OCI-M2 (cell line): Measurements from ENCODE around the gene ZNF608.

Experiments used
- DNase-seq: peaks from one replicate; lab custom pipeline; 2025; ENCODE audit not compliant: unreplicated experiment; lab: John Stamatoyannopoulos, UW

The ZNF608 gene

DNA sequence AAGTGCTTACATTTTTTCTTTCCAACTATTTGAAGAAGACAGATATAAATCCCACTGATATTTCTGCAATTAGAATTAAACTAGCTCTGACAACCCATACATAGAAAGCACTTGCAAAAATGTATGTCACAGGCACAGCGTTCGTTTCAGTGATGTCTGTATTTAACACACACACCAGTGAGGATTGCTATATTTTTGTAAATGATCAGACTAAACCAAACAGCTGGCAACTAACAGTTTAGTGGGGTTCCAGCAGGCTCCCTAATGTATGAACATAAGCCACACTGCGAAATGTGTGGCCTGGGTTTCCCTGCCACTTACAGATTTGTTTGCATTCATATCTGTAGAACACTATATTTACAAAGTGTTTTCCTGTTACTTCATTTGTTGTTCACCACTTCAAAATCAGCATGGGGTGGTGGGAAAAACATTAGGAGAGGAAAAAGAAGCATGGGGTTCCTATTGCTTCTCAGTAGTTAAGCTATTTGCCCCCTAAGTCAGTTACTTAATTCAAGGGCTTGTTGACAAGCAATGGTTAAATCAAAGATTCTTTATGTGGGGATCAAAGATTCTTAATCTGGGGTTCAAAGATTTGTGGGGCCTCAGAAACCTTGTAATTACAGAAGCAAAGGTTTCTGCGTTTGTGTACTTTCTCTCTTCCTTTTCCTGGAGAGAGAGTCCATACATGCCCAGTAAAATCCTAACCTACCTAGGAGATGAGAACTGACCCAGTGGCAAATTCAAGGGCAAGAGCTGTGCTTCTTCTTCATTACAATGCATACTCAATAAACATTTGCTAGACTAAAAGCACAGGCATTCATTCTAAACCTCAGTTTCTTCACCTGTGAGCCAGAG, 27.1 kb downstream of the ZNF608 start:
- DNase-seq: no peak

DNA sequence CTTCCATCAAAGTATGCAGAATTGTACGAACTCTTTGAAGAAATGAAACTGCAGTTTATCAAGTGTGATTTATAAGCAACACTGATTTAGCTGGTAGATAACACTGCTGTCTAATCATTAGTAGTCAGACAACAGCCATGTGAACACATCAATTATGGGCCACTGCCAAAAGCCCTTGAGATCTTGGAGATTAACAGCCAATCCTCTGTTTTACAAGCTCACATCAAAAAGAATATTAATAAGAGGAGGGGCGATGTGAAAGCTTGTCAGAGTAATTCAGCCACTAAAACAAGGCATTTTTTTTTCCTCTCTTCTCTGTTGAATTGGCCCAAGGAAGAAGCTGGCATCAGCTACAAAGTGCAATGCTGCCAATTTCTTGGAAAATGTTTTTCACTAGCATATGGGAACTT, 28.1 kb downstream of the ZNF608 start:
- DNase-seq: no peak

DNA sequence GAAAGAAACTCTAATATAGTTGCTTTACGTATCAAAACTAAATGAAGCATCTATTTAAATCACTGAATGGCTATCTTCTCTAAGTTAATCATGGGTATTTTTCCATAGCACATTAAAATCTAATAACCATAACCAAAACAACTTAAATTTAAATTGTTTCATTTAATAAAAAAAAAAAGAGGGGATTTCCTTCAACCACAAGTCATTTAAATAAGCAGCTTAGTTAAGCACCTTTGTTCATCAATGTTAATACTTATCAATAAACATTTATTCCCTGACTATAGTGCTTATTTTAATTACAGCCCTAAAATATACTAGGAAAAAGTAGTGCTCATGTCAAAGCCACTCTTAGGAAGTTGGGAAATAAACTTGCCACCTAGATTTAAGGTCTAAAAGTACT, 30.3 kb downstream of the ZNF608 start:
- DNase-seq: no peak

DNA sequence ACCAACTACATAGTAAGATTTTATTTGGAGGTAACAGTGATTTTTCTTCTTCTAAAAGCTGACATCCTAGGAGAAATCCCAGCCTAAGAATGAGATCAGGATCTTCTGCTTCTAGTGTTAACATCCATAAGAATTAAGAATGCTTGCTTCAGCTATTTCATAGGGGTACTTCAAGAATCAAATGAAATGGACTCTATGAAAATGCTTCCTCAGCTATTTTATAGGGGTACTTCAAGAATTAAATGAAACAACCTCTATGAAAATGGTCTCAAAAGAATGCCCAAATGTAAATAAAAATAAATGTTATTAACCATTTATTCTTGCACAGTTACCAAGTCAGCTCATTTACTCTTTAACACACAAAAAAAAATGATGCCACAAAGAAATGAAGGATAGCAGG, 31.5 kb downstream of the ZNF608 start:
- no peak for DNase-seq

DNA sequence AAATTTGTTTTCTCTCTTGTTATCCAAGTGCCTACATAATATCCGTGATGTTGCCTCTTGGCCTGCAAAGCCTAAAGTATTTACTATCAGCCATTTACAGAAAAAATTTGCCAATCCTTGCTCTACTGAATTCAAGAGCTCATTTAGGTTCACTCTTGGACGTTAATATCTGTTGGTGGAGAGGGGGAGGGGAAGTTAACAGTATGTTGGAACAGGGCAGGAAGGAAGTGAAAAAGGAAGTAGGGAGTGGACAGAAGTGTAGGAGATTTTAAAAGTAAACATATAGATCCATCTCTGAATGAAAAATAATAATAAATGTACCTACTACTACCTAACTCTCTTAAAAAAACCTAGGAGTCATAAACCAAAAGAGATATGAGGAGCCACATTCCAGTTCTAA, 32.8 kb downstream of the ZNF608 start:
- DNase-seq: no peak

DNA sequence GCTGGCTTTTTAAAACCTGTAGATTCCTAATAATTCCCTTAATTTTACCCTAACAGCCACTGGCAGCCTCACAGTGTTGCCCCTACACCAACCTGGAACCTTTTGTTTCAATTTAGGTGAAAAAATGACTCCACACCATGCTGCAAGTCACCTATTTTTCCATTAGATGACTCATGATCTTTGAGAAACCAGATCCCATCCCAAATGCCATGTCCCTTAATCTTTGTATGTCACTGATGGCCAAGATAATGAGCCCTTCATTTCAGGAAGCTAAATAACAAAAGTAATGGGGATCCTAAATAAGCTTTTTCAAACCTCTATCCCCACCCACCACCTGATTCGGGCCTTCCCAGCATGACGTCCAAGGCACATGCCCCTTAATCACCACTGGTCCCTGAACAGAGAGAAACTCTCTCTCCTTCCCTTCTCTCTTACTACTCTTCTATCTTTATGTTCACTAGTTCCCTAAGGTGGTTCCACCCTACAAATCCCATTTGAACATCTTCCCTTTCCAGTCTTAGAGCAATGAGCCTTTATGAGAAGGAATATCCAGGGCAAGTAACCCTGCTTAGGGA, 33.6 kb downstream of the ZNF608 start:
- DNase-seq: no peak

DNA sequence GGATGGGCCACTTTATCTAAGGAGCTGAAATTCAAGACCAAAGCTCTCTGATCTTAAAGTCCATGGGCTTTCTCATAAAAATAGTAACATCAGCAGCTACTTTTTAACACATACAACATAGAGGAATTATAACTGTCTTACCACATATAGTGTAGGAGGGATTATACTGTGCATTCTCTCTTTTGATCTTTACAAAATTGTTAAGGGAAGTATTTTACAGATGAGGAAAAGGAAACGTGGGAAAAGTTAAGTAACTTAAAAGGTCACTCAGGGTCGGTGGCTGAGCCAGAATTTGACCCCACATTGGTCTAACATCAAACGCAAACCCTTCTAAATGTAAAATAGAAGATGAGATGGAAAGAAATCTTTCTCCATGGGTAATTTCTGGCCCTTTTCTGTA, 38.4 kb downstream of the ZNF608 start:
- DNase-seq: no peak

DNA sequence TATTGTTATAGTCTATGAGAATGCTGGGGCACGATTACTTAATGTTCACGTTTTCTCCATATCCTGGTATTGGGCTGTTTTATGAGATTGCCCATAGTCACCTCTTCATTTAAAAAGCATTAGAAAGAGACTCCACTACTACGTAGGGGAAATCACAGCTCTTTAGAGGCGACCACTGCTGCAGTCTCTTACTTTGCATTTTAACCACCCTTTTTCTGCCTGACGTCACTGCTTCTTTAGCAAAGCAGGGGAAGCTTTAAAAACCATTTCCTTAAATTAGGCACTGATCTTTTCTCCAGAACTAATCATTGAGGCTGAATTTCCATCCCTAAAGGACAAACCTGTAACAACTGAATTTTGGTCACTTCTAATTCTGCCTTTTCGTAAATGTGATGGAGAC, 38.9 kb downstream of the ZNF608 start:
- DNase-seq: no peak

DNA sequence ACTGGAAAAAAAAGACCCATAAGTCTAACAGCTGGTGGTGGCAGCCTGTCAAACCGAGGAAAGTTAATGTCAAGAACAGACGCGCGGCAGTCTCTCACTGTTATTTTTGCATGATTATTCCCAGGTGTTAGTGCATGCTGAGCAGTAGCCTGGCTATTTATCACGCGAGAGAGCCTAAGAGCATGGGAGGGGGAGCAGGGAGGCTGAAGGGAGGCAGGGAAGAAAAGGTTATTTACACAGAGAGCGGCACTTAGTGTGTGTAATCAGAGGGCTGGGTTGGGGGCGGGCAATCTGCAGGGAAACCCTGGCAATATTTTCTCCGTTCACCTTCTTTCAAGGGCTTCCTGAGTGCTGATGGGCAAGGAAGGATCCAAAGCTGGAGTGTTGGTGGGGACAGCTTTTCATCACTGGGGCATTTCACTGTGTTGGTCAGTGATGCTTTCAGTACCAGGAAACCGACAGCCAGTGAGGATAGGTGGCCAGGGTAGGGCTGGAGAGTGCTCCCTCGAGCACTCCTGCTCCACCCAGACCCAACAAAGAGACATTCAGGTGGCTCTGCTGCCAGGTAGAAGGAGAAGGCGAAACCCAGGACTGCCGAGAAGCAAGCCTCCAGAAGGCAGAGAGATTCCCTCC, 39.6 kb downstream of the ZNF608 start:
- DNase-seq: no peak

DNA sequence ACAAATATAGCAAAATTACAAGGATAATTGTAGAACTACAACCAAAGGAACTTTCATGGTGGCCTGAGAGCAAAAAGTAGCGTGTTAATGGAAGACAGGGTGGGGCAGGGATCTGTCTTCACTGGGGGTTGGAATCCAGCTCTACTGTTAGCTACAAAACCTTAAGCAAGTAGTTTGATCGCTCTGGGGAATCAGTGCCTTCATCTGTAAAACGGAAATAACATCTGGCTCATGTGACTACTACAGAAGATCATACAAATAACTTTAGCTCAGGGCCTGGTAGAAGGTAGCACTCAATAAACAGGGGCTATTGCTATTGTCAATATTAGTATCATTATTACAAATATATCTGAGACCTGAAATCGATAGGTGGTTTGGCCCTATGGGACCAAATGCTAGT, 40.4 kb downstream of the ZNF608 start:
- DNase-seq: no peak

DNA sequence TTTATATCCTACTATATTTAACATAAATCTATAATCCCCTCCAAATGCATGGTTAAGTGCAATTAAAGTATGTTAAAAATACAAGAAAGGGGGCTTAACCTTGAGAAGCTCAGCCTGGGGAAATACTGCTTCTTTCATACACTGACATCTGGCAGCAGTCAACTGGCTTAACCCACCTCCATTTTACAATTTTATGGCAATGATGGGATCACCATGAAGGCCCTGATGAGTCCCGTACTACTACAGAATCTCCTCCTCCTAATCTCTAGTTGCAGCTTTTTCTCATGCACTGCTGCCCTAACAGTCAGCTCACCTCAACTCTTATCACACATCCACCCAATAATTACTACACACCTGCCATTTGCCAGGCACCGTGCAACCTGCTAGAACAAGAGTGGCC, 40.9 kb downstream of the ZNF608 start:
- DNase-seq: no peak

DNA sequence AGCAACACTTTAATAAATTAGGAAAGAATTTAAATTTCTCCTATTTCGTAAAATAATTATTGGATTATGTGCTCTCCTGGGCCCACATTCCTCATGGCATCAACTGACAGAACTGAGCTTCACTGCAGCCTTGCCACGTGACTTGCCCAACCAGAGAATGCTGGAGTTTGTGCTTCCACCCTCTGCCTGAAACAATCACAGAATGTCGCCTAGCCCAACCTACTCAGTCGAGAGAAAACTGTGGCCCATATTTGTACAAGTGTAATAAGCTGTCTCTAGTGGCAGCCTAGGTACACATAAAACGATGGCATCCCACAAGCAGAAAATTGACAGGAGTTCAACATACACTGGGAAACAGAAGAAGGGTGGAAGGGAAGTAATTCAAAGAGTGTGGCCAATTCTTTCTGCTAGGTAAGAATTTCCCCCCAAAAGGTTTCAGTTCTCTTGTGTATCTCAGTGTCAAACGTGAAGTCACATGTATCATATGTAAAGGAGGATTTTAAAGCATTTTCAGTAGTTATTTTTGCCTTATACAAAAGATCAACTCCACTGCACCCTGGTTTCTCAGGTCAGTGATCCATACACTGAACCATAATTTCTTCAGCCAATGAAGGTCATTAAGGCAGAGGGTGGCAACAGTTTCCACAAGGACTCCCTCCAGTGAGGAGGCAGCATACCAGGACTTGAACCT, 41.7 kb downstream of the ZNF608 start:
- no peak for DNase-seq

DNA sequence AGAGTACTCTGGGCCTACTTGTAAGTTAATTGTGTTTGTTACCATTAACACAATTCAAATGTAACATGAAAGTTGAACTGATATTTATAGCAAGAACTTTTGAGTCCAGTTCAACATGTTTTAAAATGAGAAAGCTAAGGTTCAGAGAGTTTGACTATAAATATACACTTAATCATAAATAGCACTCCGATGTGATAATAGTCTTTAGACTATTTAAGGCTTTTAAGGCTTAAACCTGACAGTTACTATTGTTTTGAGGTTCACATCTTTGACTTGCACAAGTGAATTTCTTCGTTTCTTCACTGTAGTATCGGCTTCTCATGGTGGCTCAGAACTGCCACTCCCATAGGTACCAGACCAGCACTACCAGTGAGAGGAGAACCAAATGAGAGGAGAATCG, 42.4 kb downstream of the ZNF608 start:
- no peak for DNase-seq

DNA sequence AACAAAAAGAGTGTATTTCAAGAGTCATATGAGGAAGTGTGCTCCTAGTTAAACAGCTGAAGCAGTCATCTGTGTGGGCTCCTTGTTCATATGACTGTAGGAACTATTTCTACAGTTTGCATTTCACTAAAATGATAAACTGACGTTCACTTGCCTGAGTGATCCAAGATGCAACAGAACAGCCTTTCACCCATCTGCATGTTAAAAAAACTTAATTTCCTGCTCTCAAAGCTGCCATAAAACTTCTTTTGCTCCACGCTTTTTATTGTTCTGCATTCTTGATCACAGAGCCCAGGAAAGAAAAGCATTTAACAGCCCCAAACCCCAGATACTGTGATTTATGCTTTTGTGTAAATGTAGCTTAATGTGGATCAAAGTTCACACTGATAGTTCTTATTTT, 43.9 kb downstream of the ZNF608 start:
- DNase-seq: no peak

DNA sequence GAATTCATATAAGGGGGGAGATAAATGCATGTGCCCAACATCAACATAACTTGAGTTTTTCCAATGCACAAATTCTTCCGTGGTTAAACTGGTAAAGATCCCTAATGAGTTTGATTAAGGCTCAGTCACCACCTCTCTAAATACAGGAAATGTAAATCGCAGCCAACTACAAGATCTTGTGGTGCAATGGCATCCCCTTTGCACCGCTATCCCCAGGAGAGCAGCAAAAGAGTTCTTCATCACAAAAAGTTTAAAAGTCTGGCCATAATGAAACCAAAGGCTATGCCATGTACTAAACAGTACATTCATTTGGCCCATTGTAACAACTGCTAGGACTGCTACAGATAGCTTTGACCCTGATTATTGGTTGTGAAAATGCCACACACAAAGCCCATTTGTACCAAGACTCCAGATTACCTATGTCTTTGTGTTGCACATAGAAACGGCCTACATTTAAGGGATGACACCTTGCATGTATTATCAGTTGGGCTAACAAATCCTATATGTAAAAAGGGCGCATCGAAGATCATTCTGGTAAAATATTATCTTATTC, 44.5 kb downstream of the ZNF608 start:
- DNase-seq: no peak

DNA sequence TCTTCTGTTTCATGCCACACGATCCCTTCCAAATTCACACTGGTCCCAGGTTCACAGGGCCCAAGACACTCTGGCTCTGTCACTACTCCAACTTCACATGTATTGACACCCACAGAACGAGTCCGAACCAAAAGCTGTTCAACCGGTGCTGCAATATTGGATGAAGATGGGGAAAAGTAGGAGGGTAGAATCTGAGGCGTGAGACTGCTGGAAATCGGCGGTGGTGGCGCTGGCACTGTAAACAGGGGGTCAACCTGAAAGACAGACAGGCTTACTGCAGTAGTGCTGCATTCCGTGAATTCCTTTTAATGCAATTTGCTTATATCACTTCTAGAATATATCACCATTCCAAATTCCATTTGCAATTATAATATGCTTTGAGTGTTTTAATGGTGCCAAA, 45.4 kb downstream of the ZNF608 start:
- no peak for DNase-seq

DNA sequence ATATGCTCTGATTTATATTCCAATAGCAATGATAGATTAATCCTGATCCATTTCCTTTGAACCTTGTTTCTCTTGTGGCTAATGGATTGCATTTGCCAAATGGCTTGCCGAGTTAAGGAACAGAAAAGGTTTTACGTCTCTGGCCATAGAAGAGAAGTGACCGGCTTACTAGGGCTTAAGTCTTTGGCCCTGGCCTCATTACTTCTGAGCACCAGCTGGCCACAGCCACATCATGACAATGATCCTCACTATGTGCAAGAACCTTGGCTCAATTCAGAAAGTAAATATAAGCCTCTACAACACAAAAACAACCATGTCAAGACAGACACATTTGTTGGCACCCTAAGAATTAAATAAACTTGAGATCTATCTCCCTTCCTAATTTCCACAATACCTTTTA, 46.1 kb downstream of the ZNF608 start:
- DNase-seq: no peak

DNA sequence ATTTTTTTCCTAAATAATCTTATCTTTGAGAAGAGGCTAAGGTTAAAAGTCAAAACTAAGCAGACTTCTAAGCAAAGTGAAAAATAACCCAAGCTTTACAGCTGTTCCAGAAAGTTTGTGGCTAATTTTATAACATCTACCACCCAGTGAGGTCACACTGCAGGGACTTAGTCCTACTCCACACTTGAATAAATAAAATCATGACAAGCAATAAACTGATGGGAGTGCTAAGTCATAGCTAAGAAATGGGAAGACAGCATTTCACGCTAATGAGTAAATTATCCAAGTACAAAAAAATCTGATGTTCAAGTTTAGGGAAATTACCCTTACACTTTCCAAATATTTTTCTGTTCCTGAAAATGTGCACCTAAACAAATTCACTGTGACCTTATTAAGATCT, 47.7 kb downstream of the ZNF608 start:
- DNase-seq: no peak

DNA sequence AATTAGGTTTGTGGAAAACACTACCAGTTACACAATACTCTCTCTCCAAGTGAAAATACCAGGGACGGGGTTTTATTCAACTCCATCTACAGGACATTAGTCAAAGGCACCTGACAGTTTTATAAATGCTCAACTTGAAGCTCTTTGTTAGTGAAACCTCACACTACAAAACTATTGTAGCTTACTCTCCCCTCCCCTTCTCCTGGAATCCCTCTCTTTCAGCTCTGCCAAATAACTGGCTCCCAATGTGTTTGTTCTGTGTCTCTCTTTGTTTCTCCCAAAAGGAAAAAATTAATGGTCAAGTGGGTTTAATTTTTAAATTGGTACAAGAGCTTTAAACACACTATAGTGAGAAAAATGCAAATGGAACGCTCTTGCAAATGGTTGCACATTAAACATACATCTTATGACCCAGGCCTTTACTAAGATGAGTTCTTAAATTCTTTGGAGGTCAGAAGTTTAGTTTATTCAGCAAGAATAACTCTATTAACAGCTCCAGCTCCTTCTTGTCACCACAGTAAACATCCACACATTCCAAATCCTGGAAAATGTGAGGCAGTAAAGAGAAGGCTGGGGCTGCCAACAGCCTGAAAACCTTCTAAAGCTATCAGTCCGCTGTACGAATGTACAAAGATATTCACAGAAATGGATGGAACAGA, 48.4 kb downstream of the ZNF608 start:
- DNase-seq: no peak

DNA sequence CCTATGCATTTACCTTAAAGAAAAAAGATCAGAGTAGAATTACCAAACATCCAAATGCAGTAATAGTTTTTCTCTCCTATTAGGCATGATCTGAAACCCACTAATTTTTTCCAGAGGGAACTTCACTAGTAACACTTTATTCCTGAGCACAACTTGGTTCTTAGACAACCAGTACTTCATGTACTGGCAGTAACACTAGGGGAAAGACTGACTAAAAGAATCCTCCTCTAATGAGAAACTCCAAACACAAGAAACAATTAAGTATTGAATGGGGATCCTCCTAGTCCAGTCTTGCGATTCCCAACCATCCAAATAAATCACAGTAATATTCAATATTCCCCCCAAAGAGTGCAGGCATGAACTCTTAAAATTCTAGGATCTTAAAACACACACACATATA, 48.9 kb downstream of the ZNF608 start:
- DNase-seq: no peak

DNA sequence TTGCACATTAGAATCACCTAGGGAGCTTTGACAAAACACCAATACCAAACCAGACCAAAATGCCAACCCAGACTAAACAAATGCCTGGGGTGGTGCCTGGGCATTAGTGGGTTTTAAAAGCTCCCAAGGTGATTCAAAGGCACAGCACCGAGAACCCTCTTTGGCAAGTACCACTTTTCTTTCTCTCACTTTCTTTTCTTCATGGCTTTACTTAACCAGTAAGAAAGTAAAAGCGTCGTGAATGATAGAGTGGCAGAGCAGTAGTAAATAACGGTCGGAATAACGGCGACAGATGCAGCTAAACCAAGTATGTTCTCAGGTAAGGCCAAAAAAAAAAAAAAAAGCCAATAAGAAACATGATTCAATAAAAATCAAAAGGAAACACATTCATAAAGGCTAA, 49.5 kb downstream of the ZNF608 start:
- no peak for DNase-seq
